OCI-LY3 (cell line): Measurements from ENCODE around the gene RAD51B.
A peak's percentile ranks its signal among the peaks of the same experiment; 100 is the strongest.

Experiments used
- H2AFZ ChIP-seq: fragments of 200-600, 300-600 bp; shearing (Covaris generic); 2 replicates; pipeline ENCODE4 v1.6.0; 2014; ENCODE audit warnings: antibody characterized with exemption, low read depth, low read length
- H3K27ac ChIP-seq: fragments of 200-600, 300-600 bp; sonication (generic); 2 replicates; pipeline ENCODE4 v1.5.1; 2014; ENCODE audit warnings: mild to moderate bottlenecking, low read length, moderate library complexity, mixed read lengths
- H3K27me3 ChIP-seq: fragments of 200-600, 300-600 bp; sonication (generic); 2 replicates; pipeline ENCODE4 v1.6.1; 2014; ENCODE audit warnings: low read depth, low read length, mixed read lengths
- H3K36me3 ChIP-seq: fragments of 200-600, 300-600 bp; sonication (generic); replicated peaks from 2 replicates; pipeline ENCODE3; 2014; ENCODE audit warnings: low read depth, low read length, mixed read lengths
- H3K4me1 ChIP-seq: fragments of 300-600, 200-600 bp; sonication (generic); 2 replicates; pipeline ENCODE4 v1.6.1; 2014; ENCODE audit warnings: low read length, mixed read lengths
- H3K4me2 ChIP-seq: fragments of 200-600, 300-600 bp; sonication (generic); 2 replicates; pipeline ENCODE4 v1.6.1; 2014; ENCODE audit warnings: low read length, mixed read lengths
- H3K4me3 ChIP-seq: fragments of 300-600, 200-600 bp; sonication (generic); 2 replicates; pipeline ENCODE4 v1.5.1; 2014; ENCODE audit warnings: antibody characterized with exemption, mild to moderate bottlenecking, low read length, moderate library complexity
- H3K79me2 ChIP-seq: fragments of 300-600, 200-600 bp; shearing (Covaris generic); 2 replicates; pipeline ENCODE4 v1.6.1; 2014; ENCODE audit warnings: mild to moderate bottlenecking, low read length, mixed read lengths
- H3K9ac ChIP-seq: fragments of 300-600, 200-600 bp; shearing (Covaris generic); 2 replicates; pipeline ENCODE4 v1.6.0; 2014; ENCODE audit warnings: mild to moderate bottlenecking, low read length, moderate library complexity
- H3K9me3 ChIP-seq: fragments of 200-600, 300-600 bp; shearing (Covaris generic); 2 replicates; pipeline ENCODE4 v1.6.1; 2014; ENCODE audit warnings: low read length, mixed read lengths; ENCODE audit not compliant: insufficient read depth
- H4K20me1 ChIP-seq: fragments of 200-600, 300-600 bp; sonication (generic); 2 replicates; pipeline ENCODE4 v1.6.1; 2016; ENCODE audit warnings: low read length, mixed read lengths; ENCODE audit not compliant: insufficient read depth
- CTCF ChIP-seq: fragments of 200-600, 300-600 bp; sonication (generic); IDR thresholded peaks from 2 replicates; pipeline ENCODE4 v1.5.1; 2014; ENCODE audit warnings: antibody characterized with exemption, low read length, low read depth
- EZH2phosphoT487 ChIP-seq: fragments of 200-600 bp; shearing (Covaris generic); IDR thresholded peaks from 2 replicates; pipeline ENCODE4 v1.6.1; 2018; ENCODE audit warnings: antibody characterized with exemption, mixed run types, low read depth

The RAD51B gene

GRCh38 chr14:68229423-68230100, 410.0 kb downstream of the RAD51B start:
- Histone ChIP-seq H3K9me3 (no peaks in the 10 kb centered on the region), H3K79me2 (no peaks in the 10 kb centered on the region), H2AFZ (no peak overlapping the region), H3K4me2 (no peak overlapping the region), H3K27me3 (no peaks in the 10 kb centered on the region), H4K20me1 (no peaks in the 10 kb centered on the region), H3K36me3 (no peaks in the 10 kb centered on the region), H3K9ac (no peak overlapping the region), H3K27ac (no peak overlapping the region), H3K4me3 (no peak overlapping the region), H3K4me1 (peaks cover 29% of the 10 kb centered on the region)
- no peak for TF ChIP-seq EZH2phosphoT487
- no peak for TF ChIP-seq CTCF

DNA sequence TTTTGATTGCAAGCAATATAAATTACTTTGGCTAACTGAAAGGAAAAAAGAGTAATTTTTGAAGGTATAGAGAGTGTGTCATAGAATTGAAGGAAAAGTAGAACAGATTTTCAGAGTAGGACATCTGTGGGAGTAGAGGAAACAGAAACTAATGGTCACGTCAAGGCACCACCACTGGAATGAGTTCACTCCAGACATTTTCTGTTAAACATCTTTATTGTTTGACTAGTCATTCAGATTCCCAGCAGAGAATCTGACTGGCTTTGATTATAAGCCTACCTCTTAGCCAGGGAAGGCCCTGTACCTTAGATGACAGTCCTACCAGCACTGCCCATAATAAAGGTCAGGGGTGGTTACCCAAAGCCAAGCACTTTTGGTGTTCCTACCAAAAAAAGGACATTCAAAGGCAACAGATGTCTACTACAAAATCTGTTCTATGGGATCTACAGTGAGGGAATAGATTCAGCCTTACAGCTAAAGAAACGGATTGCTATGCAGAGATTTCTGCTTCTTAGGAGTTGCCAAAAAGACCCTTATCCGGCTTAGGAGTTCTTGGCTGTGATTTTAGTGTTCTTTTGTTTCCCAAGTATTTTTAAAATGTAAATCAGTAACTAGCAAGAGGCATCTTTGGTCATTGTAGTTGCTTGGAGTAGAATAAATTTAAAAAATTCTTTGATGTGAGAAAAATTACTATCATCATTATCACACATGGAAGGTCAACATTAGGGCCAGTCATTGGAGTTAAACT, 410.8 kb downstream of the RAD51B start:
- Histone ChIP-seq H3K9ac (no peak overlapping the region), H3K4me3 (no peak overlapping the region), H2AFZ (no peak overlapping the region), H3K9me3 (no peaks in the 10 kb centered on the region), H3K27me3 (no peaks in the 10 kb centered on the region), H3K4me2 (no peak overlapping the region), H4K20me1 (no peaks in the 10 kb centered on the region), H3K36me3 (no peaks in the 10 kb centered on the region), H3K4me1 (peaks cover 29% of the 10 kb centered on the region), H3K79me2 (no peaks in the 10 kb centered on the region), H3K27ac (no peak overlapping the region)
- TF ChIP-seq CTCF = no peak
- TF ChIP-seq EZH2phosphoT487 = no peak

GRCh38 chr14:68230950-68231717, 411.6 kb downstream of the RAD51B start:
- H3K4me3 ChIP-seq = no peak overlapping the region
- no peak overlapping the region for H3K27ac ChIP-seq
- no peaks in the 10 kb centered on the region for H4K20me1 ChIP-seq
- H2AFZ ChIP-seq = no peak overlapping the region
- no peaks in the 10 kb centered on the region for H3K27me3 ChIP-seq
- no peak for TF ChIP-seq CTCF
- no peak for TF ChIP-seq EZH2phosphoT487
- H3K9me3 ChIP-seq = no peaks in the 10 kb centered on the region
- no peak overlapping the region for H3K9ac ChIP-seq
- H3K4me1 ChIP-seq = peaks cover 29% of the 10 kb centered on the region
- no peaks in the 10 kb centered on the region for H3K36me3 ChIP-seq
- no peaks in the 10 kb centered on the region for H3K79me2 ChIP-seq
- no peak overlapping the region for H3K4me2 ChIP-seq

GRCh38 chr14:68231898-68232297, 412.3 kb downstream of the RAD51B start:
- Histone ChIP-seq H3K4me3 (no peak overlapping the region), H3K27ac (no peak overlapping the region), H2AFZ (no peak overlapping the region), H3K9me3 (no peaks in the 10 kb centered on the region), H3K4me2 (peak overlapping the region; percentile 35), H3K27me3 (no peaks in the 10 kb centered on the region), H3K36me3 (no peaks in the 10 kb centered on the region), H3K79me2 (no peaks in the 10 kb centered on the region), H3K4me1 (peaks cover 25% of the 10 kb centered on the region), H3K9ac (no peak overlapping the region), H4K20me1 (no peaks in the 10 kb centered on the region)
- TF ChIP-seq EZH2phosphoT487 = no peak
- no peak for TF ChIP-seq CTCF
